A549 (cell line): ENCODE results near the gene FAM9C. TPM values are rescaled to one million over a fixed set of nuclear protein-coding genes. Genes with fewer than 3 reads are reported as not detected.
A peak's percentile ranks its signal among the peaks of the same experiment; 100 is the strongest.

ENCODE experiments used
- ATAC-seq, 2 experiments: fragments of 200-7000 bp in 1 of 2; fragments of >200 bp in 1 of 2; cut with Nextera tagmentation in 1 of 2; cut with Tn5 transposase in 1 of 2; 3 replicates each; pipeline versions ENCODE4 v1.8.0 to v1.9.1; 2018 to 2020; ENCODE audit warnings: mild to moderate bottlenecking in 1 of 2, moderate library complexity in 1 of 2
- CTCF ChIA-PET: fragments of 300-600 bp; sonication (Branson Sonifier 250); formaldehyde crosslinking; extraction: SDS; loops from one replicate; lab custom pipeline; 2021; ENCODE audit warnings: antibody characterized with exemption, inconsistent platforms; lab: Yijun Ruan, JAX
- POLR2A ChIA-PET: fragments of 350-600 bp; formaldehyde crosslinking; extraction: SDS; loops from one replicate; lab custom pipeline; 2021; ENCODE audit warnings: antibody characterized with exemption, inconsistent platforms; lab: Yijun Ruan, JAX
- DNase-seq, 2 experiments: peaks; one replicate each; pipeline versions ENCODE4 v3.0.0 to v3.0.0-alpha.2; 2011 to 2016; ENCODE audit warnings: low read depth in 1 of 2, low spot score in 1 of 2
- FAIRE-seq: peaks from 2 replicates; lab custom pipeline; 2011; peaks lifted over from hg19 to GRCh38; lab: Jason Lieb, UNC
- H3K27ac ChIP-seq, 2 experiments: fragments of >200 bp; sonication (Bioruptor Twin); formaldehyde crosslinking; 3 replicates each; pipeline ENCODE4 v1.5.1; 2016 to 2017
- H3K4me1 ChIP-seq: fragments of >200 bp; sonication (Bioruptor Twin); formaldehyde crosslinking; 3 replicates; pipeline ENCODE4 v1.6.1; 2016
- H3K4me2 ChIP-seq: fragments of >200 bp; sonication (Bioruptor Twin); formaldehyde crosslinking; 3 replicates; pipeline ENCODE4 v1.6.1; 2016
- H3K4me3 ChIP-seq: fragments of >200 bp; sonication (Bioruptor Twin); formaldehyde crosslinking; 3 replicates; pipeline ENCODE4 v1.5.1; 2016
- H3K9me3 ChIP-seq: fragments of >200 bp; sonication (Bioruptor Twin); formaldehyde crosslinking; 3 replicates; pipeline ENCODE4 v1.6.1; 2016
- CBX2 ChIP-seq: fragments of 200-600 bp; sonication (generic); IDR thresholded peaks from 2 replicates; pipeline ENCODE4 v1.6.1; 2016; ENCODE audit warnings: low read depth, mild to moderate bottlenecking, borderline replicate concordance
- CEBPB ChIP-seq, 2 experiments: fragments of >200 bp in 1 of 2; sonication (Bioruptor Twin) in 1 of 2; formaldehyde crosslinking in 1 of 2; IDR thresholded peaks; 2 replicates each; pipeline ENCODE4 v1.6.1; 2012 to 2016
- CHD2 ChIP-seq: fragments of 150-350 bp; IDR thresholded peaks from 2 replicates; pipeline ENCODE4 v1.6.1; 2014; ENCODE audit warnings: low read length; ENCODE audit not compliant: partially characterized antibody
- EHMT2 ChIP-seq: fragments of 200-600 bp; sonication (generic); IDR thresholded peaks from 2 replicates; pipeline ENCODE4 v1.6.1; 2016; ENCODE audit warnings: antibody characterized with exemption, low read depth, mild to moderate bottlenecking, moderate library complexity
- ELK1 ChIP-seq: fragments of 150-350 bp; IDR thresholded peaks from 2 replicates; pipeline ENCODE4 v1.6.1; 2014; ENCODE audit warnings: low read depth, mild to moderate bottlenecking, low read length
- ESRRA ChIP-seq: fragments of 150-350 bp; IDR thresholded peaks from 2 replicates; pipeline ENCODE4 v1.6.1; 2014; ENCODE audit warnings: mild to moderate bottlenecking, low read length, borderline replicate concordance
- HEYL ChIP-seq: fragments of 250-450 bp; sonication (Bioruptor Pico); IDR thresholded peaks from 2 replicates; pipeline ENCODE4 v1.8.0; 2021; ENCODE audit warnings: mild to moderate bottlenecking, moderate library complexity
- HOXB13 ChIP-seq: fragments of 250-450 bp; sonication (Bioruptor Pico); IDR thresholded peaks from 2 replicates; pipeline ENCODE4 v1.5.0; 2020; ENCODE audit warnings: low read depth, mild to moderate bottlenecking, moderate library complexity
- HOXB5 ChIP-seq: fragments of 250-450 bp; sonication (Bioruptor Pico); IDR thresholded peaks from 2 replicates; pipeline ENCODE4 v1.5.0; 2020; ENCODE audit warnings: mild to moderate bottlenecking, moderate library complexity
- JUN ChIP-seq, 2 experiments: fragments of >200 bp; sonication (Bioruptor Twin); formaldehyde crosslinking; IDR thresholded peaks; 2 replicates in 1 of 2; 3 replicates in 1 of 2; pipeline ENCODE4 v1.6.1; 2016 to 2017
- MAZ ChIP-seq: fragments of 150-350 bp; IDR thresholded peaks from 2 replicates; pipeline ENCODE4 v1.6.1; 2014; ENCODE audit warnings: antibody characterized with exemption, low read depth, low read length, borderline replicate concordance
- MYC ChIP-seq: IDR thresholded peaks from 2 replicates; pipeline ENCODE4 v1.6.1; 2012; ENCODE audit warnings: mild to moderate bottlenecking, inconsistent platforms, low read length, improper control_type of control experiment, borderline replicate concordance
- NR3C1 ChIP-seq: fragments of >200 bp; sonication (Bioruptor Twin); formaldehyde crosslinking; IDR thresholded peaks from 3 replicates; pipeline ENCODE4 v1.6.1; 2017
- POLR2AphosphoS2 ChIP-seq: conservative IDR thresholded peaks from 2 replicates; pipeline ENCODE4 v1.6.1; 2012; ENCODE audit warnings: low read length, improper control_type of control experiment, inconsistent platforms
- RCOR1 ChIP-seq: fragments of 150-350 bp; IDR thresholded peaks from 2 replicates; pipeline ENCODE4 v1.6.1; 2014; ENCODE audit warnings: antibody characterized with exemption, low read length, low read depth
- RFX5 ChIP-seq: fragments of 450-650 bp; IDR thresholded peaks from 2 replicates; pipeline ENCODE4 v1.7.1; 2014; ENCODE audit warnings: antibody characterized with exemption, mild to moderate bottlenecking, moderate library complexity
- TFCP2L1 ChIP-seq: fragments of 250-450 bp; sonication (Bioruptor Pico); IDR thresholded peaks from 2 replicates; pipeline ENCODE4 v1.5.0; 2021; ENCODE audit warnings: mild to moderate bottlenecking
- TP53 ChIP-seq: fragments of 250-450 bp; sonication (Bioruptor Pico); IDR thresholded peaks from 2 replicates; pipeline ENCODE4 v1.5.0; 2021; ENCODE audit warnings: mild to moderate bottlenecking, moderate library complexity
- USF2 ChIP-seq: fragments of 450-650 bp; IDR thresholded peaks from 2 replicates; pipeline ENCODE4 v1.6.1; 2014; ENCODE audit warnings: antibody characterized with exemption
- ZC3H11A ChIP-seq: fragments of 450-650 bp; IDR thresholded peaks from 2 replicates; pipeline ENCODE4 v1.6.1; 2014; ENCODE audit warnings: antibody characterized with exemption, mild to moderate bottlenecking
- ZFP36 ChIP-seq: fragments of 450-650 bp; IDR thresholded peaks from 2 replicates; pipeline ENCODE4 v1.6.1; 2014; ENCODE audit warnings: borderline replicate concordance; ENCODE audit not compliant: partially characterized antibody
- ZNF302 ChIP-seq: fragments of 250-450 bp; sonication (Bioruptor Pico); IDR thresholded peaks from 2 replicates; pipeline ENCODE4 v1.9.0; 2021; ENCODE audit warnings: inconsistent platforms, mild to moderate bottlenecking, moderate library complexity
- ZSCAN20 ChIP-seq: fragments of 250-450 bp; sonication (Bioruptor Pico); IDR thresholded peaks from 2 replicates; pipeline ENCODE4 v1.8.0; 2022; ENCODE audit warnings: mild to moderate bottlenecking, moderate library complexity
- WGBS: methylation state at CpG from one replicate; pipeline ENCODE4 v1.1.6; 2017; ENCODE audit errors: missing lambda C conversion rate; 5-methylcytosine and 5-hydroxymethylcytosine counted together
- polyA minus RNA-seq: library from RNA; depleted of rRNA, polyadenylated mRNA; stranded (reverse); fragments of >200 nt; gene quantifications from 2 replicates; pipeline ENCODE4 v1.2.3, GENCODE V29; 2011; rRNA and poly(A)+ RNA removed
- polyA plus RNA-seq, 4 experiments: library from polyadenylated mRNA; depleted of rRNA in 3 of 4; stranded (reverse); fragments of >200 nt; fragmentation: RNase III in 1 of 4; extraction: RNeasy Plus Mini Kit Qiagen cat#74134 plus additional on column Dnase treatment in 1 of 4; gene quantifications; 2 replicates in 3 of 4; 3 replicates in 1 of 4; pipeline ENCODE4 v1.2.3, GENCODE V29; 2011 to 2017
- TF ChIP-seq, protein P1 (sequence below): IDR thresholded peaks from 2 replicates; pipeline ENCODE4 v1.6.1; 2012; ENCODE audit warnings: low read depth, borderline replicate concordance
- TF ChIP-seq, protein P2 (sequence below): fragments of 250-450 bp; sonication (Bioruptor Pico); IDR thresholded peaks from 2 replicates; pipeline ENCODE4 v1.5.0; 2021; ENCODE audit warnings: mild to moderate bottlenecking, moderate library complexity, borderline replicate concordance

Gene FAM9C
- polyA plus RNA-seq (2011; rRNA removed) = not detected in 2 replicates
- not detected in 2 replicates for polyA plus RNA-seq (2012; cell fraction: cytosol; rRNA removed)
- polyA plus RNA-seq (2012; cell fraction: nucleus; rRNA removed) = 0.01 TPM in 1 of 2 replicates, not detected in the other
- polyA plus RNA-seq (2017; fragmentation: RNase III; extraction: RNeasy Plus Mini Kit Qiagen cat#74134 plus additional on column Dnase treatment) = 0.03 TPM in 1 of 3 replicates, not detected in the others
- not detected in 2 replicates for polyA minus RNA-seq

- POLR2A ChIA-PET = no interaction called here
- peak within 1 kb of the TSS in 1 of 2 experiments; percentile 47; a peak in 3 of 6 replicates for H3K27ac ChIP-seq
- no peak within 1 kb of the TSS for H3K4me3 ChIP-seq
- ATAC-seq (no peak), FAIRE-seq (no peak), DNase-seq (no peak)
- H3K4me1 ChIP-seq = peaks cover 18% of the 10 kb centered on the region
- CTCF ChIA-PET = interaction anchor here (1.2 to 1.3 kb wide), 2 partner anchors 16 to 42 kb away, joined by 3 read pairs; no protein-coding TSS in a partner anchor
- whole genome bisulfite sequencing = 100% methylated on average over 1 of the region's 21 CpGs
- H3K9me3 ChIP-seq = no peaks in the 10 kb centered on the region
- H3K4me2 ChIP-seq = no peak within 1 kb of the TSS
- TF ChIP-seq TP53 (CRISPR knock-in tag) (no peak), MYC (no peak), CEBPB (IDR thresholded peaks at IDR 0.05) (no peak), ELK1 (no peak), ESRRA (no peak), NR3C1 (no peak), POLR2AphosphoS2 (no peak), MAZ (no peak), EHMT2 (no peak), ZFP36 (no peak), HOXB13 (CRISPR knock-in tag) (no peak), ZSCAN20 (CRISPR knock-in tag) (no peak), HEYL (CRISPR knock-in tag) (no peak), TFCP2L1 (CRISPR knock-in tag) (no peak), CHD2 (no peak), RCOR1 (no peak)
- TF ChIP-seq, protein P1, sequence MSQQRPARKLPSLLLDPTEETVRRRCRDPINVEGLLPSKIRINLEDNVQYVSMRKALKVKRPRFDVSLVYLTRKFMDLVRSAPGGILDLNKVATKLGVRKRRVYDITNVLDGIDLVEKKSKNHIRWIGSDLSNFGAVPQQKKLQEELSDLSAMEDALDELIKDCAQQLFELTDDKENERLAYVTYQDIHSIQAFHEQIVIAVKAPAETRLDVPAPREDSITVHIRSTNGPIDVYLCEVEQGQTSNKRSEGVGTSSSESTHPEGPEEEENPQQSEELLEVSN = no peak
Observed at GRCh38 chrX:13044441-13044840, at the start of gene FAM9C. Gene FAM9C, minus strand, starts transcription at chrX:13044620. Its CDS starts 831 bp downstream, at chrX:13043789.

DNA sequence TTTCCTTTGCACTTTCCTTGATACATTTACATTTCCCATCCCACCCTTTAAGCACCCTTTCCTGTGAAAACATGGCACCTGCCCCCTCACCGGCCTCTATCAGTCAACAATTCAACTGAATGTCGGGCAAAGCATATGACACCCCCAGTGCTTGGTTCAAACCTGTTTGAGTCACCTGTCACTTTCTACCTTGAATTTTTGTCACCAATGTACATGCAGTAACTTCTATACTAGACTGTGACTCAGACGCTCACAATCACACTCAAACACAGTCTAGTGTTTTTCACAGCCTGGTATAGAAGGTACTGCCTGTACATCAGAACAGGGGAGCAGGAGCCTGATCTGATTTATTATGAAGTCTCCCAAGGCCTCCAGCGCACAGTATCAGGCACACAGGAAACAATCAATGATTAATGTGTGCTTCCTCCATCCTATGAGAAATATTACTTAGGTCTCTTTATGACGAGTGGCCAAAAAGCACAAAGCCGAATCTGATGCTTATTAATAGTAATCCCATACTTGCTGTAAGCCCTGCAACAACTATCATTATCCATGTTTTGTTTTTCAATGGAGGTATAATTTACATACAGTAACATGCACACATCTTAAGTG lies 49.2 kb upstream of the FAM9C start:
- POLR2A ChIA-PET = no interaction called here
- FAIRE-seq (no peak), DNase-seq (no peak), ATAC-seq (no peak)
- no peak overlapping the region for H3K4me3 ChIP-seq
- peaks cover 17% of the 10 kb centered on the region; the same call in 2 of the 3 replicates for H3K4me1 ChIP-seq
- WGBS = 94% methylated on average over 6 of the region's 6 CpGs
- peak overlapping the region in 1 of 2 experiments; percentile 55; a peak in 2 of 6 replicates for H3K27ac ChIP-seq
- no peak overlapping the region for H3K4me2 ChIP-seq
- peaks cover 2% of the 10 kb centered on the region; the same call in 1 of the 3 replicates for H3K9me3 ChIP-seq
- CTCF ChIA-PET = no interaction called here
- TF ChIP-seq JUN (IDR thresholded peaks at IDR 0.05) = no peak

DNA sequence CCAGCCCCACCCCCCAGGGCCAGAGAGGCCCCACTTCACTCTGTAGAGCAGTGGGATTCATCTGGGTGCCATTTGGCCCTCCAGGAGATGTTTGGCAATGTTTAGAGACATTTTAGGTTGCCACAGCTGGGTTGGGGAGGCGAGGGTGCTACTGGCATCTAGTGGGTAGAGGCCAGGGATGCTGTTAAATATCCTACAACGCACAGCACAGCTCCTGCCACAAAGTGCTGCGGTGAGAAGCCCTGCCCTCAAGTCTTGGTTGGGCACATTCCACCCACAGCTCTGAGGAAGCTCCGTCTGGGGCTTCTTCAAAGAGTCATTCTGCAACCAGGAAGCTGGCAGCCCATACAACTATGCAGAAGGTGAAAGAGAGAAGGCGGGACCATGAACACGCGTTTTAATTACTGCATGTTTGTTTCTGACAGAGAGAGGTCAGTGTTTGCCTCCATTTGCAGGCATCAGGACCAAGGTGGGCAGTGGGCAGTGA lies 48.1 kb upstream of the FAM9C start:
- peak overlapping the region in 1 of 2 experiments; percentile 53; a peak in 2 of 6 replicates for H3K27ac ChIP-seq
- POLR2A ChIA-PET = no interaction called here
- H3K4me1 ChIP-seq = peaks cover 18% of the 10 kb centered on the region; the same call in 2 of the 3 replicates
- FAIRE-seq = no peak
- no peaks in the 10 kb centered on the region; the same call in 2 of the 3 replicates for H3K9me3 ChIP-seq
- no peak for ATAC-seq
- no peak for DNase-seq
- H3K4me3 ChIP-seq = no peak overlapping the region
- no peak overlapping the region for H3K4me2 ChIP-seq
- WGBS = 89% methylated on average over 7 of the region's 7 CpGs
- CTCF ChIA-PET = interaction anchor here (0.9 to 1.4 kb wide), 2 partner anchors 10 to 145 kb away, joined by 3 to 5 read pairs; no protein-coding TSS in a partner anchor
- no peak for TF ChIP-seq ZC3H11A
- TF ChIP-seq RFX5 = no peak
- TF ChIP-seq, protein P2, sequence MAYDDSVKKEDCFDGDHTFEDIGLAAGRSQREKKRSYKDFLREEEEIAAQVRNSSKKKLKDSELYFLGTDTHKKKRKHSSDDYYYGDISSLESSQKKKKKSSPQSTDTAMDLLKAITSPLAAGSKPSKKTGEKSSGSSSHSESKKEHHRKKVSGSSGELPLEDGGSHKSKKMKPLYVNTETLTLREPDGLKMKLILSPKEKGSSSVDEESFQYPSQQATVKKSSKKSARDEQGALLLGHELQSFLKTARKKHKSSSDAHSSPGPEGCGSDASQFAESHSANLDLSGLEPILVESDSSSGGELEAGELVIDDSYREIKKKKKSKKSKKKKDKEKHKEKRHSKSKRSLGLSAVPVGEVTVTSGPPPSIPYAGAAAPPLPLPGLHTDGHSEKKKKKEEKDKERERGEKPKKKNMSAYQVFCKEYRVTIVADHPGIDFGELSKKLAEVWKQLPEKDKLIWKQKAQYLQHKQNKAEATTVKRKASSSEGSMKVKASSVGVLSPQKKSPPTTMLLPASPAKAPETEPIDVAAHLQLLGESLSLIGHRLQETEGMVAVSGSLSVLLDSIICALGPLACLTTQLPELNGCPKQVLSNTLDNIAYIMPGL (CRISPR knock-in tag) = no peak
- no peak for TF ChIP-seq HOXB5 (CRISPR knock-in tag)
- TF ChIP-seq USF2 = no peak
- no peak for TF ChIP-seq ZNF302 (CRISPR knock-in tag)
- TF ChIP-seq CBX2 = no peak
